ENCODE results near the gene REV3L. TPM values are rescaled to one million over a fixed set of nuclear protein-coding genes. Genes with fewer than 3 reads are reported as not detected.

REV3L gene
- total RNA-seq, 1 experiment from 2014 or later, result 5.3 TPM

- Histone ChIP-seq H2BK12ac (ENCODE audit: insufficient read length, low read depth, low read length) (no peak overlapping the region), H3K4ac (ENCODE audit: low read depth, low read length) (no peak overlapping the region), H3T11ph (ENCODE audit: low read length) (no peak overlapping the region), H2AFZ (ENCODE audit: low read length) (no peak overlapping the region), H3K79me2 (ENCODE audit: insufficient read depth, low read length) (no peaks in the 10 kb centered on the region), H3K18ac (ENCODE audit: insufficient read length, low read depth, low read length) (no peak overlapping the region), H2AK5ac (ENCODE audit: insufficient read length, low read length) (no peak overlapping the region), H3K27me3 (ENCODE audit: insufficient read depth, low read length) (no peaks in the 10 kb centered on the region), H3K9ac (ENCODE audit: extremely low read depth, insufficient read length, low read length) (no peak overlapping the region), H3K23me2 (ENCODE audit: insufficient read length, low read depth, low read length, poor library complexity, severe bottlenecking) (no peaks in the 10 kb centered on the region), H3K23ac (ENCODE audit: insufficient read length, low read depth, low read length) (no peak overlapping the region), H4K20me1 (ENCODE audit: control insufficient read depth, insufficient read depth, insufficient read length) (no peaks in the 10 kb centered on the region), H3K27ac (ENCODE audit: insufficient read length, low read depth, low read length) (no peak overlapping the region), H3K14ac (ENCODE audit: insufficient read depth, low read length) (no peak overlapping the region), H3K4me2 (ENCODE audit: insufficient read depth, insufficient read length, low read length) (no peak overlapping the region), H4K8ac (replicated peaks; ENCODE audit: insufficient read length, low read depth, low read length) (no peak overlapping the region), H3K56ac (ENCODE audit: insufficient read length, low read depth, low read length) (no peak overlapping the region), H2BK120ac (ENCODE audit: low read depth, low read length, poor library complexity, severe bottlenecking) (no peak overlapping the region), H4K5ac (ENCODE audit: insufficient read length, low read depth, low read length) (no peak overlapping the region), H2BK20ac (ENCODE audit: low read depth, low read length, poor library complexity, severe bottlenecking) (no peak overlapping the region), H3K79me1 (ENCODE audit: insufficient read depth, low read depth, low read length, poor library complexity, severe bottlenecking) (no peaks in the 10 kb centered on the region), H3K9me3 (ENCODE audit: control insufficient read depth, low read depth, low read length) (no peaks in the 10 kb centered on the region), H2BK15ac (ENCODE audit: low read depth, low read length) (no peak overlapping the region), H4K91ac (ENCODE audit: insufficient read length, low read depth, low read length) (no peak overlapping the region), H3K4me1 (ENCODE audit: insufficient read depth, low read length) (no peaks in the 10 kb centered on the region), H2BK5ac (ENCODE audit: insufficient read length, low read length) (no peak overlapping the region)
- no peaks in the 10 kb centered on the region for H3K9me3 Mint-ChIP-seq
- H3K36me3 Mint-ChIP-seq (ENCODE audit: insufficient read depth in 1 of 3, low read depth in 3 of 3), result peaks cover 0 to 16% (median 0%) of the 10 kb centered on the region in 3 experiments; a peak in 2 of 7 replicates
- no CpG with 5 or more reads among the region's 3 CpGs for WGBS (ENCODE audit: extremely low coverage, insufficient read length, low lambda C conversion rate)
- H3K27ac Mint-ChIP-seq, result no peak overlapping the region
- no peaks in the 10 kb centered on the region for H3K4me1 Mint-ChIP-seq
- no peak overlapping the region for H3K4me3 Mint-ChIP-seq
- DNase-seq, result no peak
- TF ChIP-seq CTCF (conservative IDR thresholded peaks at IDR 0.05), result no peak
- no peaks in the 10 kb centered on the region for H3K27me3 Mint-ChIP-seq (ENCODE audit: low read depth)
Measured at GRCh38 chr6:111329882-111330633, 153.0 kb downstream of the REV3L start.

All from H9 (cell line).